IPS-18c (cell line): ENCODE results near the gene MGAT5B.
"Not testable (repeated sequence)": the region's sequence is repeated elsewhere in the genome, so short reads cannot be mapped to it uniquely, and the experiment has no call there.

ENCODE experiments used
- H3K4me3 ChIP-seq: 2 replicates; pipeline ENCODE4 v1.7.0; 2013; ENCODE audit warnings: low read depth, mild to moderate bottlenecking, low read length, moderate library complexity; ENCODE audit not compliant: insufficient read depth
- H3K9me3 ChIP-seq: one replicate; pipeline ENCODE4 v1.6.1; 2013; ENCODE audit warnings: mild to moderate bottlenecking, low read length, moderate library complexity; ENCODE audit not compliant: control insufficient read depth, insufficient read depth

The MGAT5B gene

DNA sequence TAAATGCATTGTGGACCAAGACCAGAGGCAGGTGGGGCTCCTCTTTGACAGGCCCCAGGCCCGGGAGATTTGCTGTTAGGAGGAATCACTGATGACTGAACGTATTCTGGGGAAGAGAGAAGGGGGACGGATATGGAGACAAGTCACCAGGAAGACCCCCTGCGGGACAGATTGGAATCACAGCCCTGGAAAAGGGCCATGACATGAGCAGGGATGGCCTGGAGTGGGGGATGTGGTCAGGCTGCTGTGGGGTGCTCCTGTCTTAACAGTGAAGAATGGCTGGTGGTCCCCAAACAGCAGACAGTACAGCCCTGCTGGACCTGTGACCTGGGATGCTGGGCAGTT is 23.7 kb upstream of the MGAT5B start:
- Histone ChIP-seq H3K4me3 (no peak overlapping the region), H3K9me3 (peaks cover 2% of the 10 kb centered on the region)

DNA sequence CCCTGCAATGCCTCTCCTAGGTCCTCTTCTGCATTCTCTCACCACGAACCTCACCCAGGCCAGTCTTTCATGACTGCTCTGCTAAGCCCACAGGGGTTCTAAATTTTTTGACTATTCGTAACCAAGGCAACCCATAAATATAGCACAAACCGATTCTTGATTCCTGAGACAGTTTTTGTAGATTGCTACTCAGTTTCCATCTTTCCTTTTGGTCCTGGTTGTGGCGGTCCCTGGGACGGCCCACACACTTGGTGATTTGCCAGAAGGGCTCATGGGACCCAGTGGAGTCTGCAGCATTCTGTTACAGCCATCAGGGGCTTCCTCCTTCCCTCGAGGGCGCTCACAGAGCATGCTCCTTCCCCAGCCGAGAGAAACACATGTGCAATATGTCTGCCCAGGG is 23.4 kb upstream of the MGAT5B start:
- Histone ChIP-seq H3K4me3 (no peak overlapping the region), H3K9me3 (peaks cover 4% of the 10 kb centered on the region)

DNA sequence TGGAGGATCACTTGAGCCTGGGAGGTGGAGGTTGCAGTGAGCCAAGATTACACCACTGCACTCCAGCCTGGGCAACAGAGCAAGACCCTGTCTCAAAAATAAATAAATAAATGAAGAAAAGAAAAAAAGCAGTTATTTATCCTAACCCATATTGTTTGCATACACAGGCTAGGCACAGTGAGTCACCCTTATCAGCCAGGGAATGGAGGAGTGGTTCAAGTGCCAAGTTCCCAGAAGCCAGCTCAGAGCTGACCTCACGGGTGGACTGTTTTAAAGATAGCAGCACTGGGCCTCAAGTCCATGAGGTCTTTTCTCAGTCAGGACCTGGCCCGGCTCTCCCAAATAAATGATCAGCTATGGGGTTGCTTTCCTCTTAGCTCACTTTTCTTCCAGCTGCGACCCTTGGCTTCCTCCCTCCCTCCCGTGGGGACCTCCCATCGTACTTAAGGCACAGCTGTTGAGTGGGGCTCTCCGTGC is 22.6 kb upstream of the MGAT5B start:
- Histone ChIP-seq H3K9me3 (peaks cover 6% of the 10 kb centered on the region), H3K4me3 (no peak overlapping the region)

DNA sequence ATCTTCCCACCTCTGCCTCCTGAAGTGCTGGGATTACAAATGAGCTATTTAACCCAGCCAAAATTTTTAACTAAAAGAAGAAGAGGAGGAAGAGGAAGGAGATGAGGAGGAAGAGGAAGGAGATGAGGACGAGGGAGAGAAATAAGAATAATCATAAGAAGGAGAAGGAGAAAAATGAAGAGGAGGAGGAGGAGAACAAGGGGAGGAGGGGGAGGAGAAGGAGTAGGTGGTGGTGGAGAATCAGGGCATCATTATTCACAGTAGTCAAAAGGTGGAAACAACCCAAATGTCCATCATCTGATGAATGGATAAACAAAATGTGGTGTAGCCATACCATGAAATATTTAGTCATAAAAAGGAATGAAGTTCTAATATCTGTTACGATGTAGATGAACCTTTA is 21.2 kb upstream of the MGAT5B start:
- no peak overlapping the region for H3K4me3 ChIP-seq
- H3K9me3 ChIP-seq = peaks cover 6% of the 10 kb centered on the region

DNA sequence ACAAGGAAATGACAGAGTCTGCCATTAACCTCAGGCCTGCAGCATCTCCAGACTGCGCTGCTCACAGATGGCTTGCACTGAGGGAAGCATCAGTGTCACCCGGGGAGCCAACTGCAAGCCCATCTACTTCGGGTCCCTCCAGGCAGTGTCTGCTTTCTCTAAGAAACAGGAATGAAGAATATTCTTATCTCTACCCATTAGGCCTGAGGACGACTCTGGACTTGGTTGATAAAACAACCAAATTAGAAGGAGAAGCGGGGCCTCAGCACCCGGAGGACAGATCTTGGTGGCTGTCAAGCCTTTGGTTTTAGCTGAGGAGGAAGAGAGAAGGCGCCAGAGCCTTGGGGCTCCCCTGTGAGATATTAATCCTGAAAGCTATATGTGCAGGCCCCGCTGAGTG is 19.5 kb upstream of the MGAT5B start:
- H3K9me3 ChIP-seq = peaks cover 6% of the 10 kb centered on the region
- no peak overlapping the region for H3K4me3 ChIP-seq

DNA sequence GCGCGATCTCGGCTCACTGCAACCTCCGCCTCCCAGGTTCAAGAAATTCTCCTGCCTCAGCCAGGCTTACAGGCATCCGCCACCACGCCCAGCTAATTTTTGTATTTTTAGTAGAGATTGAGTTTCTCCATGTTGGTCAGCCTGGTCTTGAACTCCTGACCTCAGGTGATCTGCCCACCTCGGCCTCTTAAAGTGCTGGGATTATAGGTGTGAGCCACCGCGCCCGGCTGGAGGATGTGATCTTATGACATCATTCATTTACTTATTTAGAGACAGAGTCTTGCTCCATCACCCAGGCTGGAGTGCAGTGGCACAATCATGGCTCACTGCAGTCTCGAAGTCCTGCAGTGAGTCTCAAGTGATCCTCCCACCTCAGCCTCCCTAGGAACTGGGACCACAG is 19.0 kb upstream of the MGAT5B start:
- not testable (repeated sequence) for H3K4me3 ChIP-seq

DNA sequence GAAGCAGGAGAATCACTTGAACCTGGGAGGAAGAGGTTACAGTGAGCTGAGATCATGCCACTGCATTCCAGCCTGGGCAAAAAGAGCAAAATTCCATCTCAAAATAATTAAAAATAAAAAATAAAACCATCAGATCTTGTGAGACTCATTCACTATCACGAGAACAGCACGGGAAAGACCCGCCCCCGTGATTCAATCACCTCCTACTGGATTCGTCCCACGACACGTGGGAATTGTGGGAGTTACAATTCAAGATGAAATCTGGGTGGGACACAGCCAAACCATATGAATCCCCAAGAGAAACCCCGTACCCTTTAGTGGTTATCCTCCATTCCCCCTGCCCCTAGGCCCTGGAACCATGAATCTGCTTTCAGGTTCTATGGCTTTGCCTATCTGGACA is 15.4 kb upstream of the MGAT5B start:
- Histone ChIP-seq H3K9me3 (peaks cover 4% of the 10 kb centered on the region), H3K4me3 (no peak overlapping the region)

More for the DNA sequence above, 19.0 kb upstream of the MGAT5B start:
- H3K9me3 ChIP-seq = not testable (repeated sequence)

DNA sequence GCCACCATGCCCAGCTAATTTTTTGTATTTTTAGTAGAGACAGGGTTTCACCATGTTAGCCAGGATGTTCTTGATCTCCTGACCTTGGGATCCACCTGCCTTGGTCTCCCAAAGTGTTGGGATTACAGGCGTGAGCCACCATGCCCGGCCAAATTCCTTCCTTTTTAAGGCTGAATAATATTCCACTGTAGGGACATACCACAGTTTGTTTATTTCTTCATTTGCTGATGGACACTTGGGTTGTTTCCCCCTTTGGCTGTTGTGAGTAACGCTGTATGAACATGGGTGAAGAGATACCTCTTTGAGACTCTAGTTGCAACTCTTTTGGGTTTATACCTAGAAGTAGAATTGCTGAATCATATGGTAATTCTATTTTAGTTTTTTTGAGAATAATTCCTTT is 13.1 kb upstream of the MGAT5B start:
- Histone ChIP-seq H3K9me3 (no peaks in the 10 kb centered on the region), H3K4me3 (no peak overlapping the region)

DNA sequence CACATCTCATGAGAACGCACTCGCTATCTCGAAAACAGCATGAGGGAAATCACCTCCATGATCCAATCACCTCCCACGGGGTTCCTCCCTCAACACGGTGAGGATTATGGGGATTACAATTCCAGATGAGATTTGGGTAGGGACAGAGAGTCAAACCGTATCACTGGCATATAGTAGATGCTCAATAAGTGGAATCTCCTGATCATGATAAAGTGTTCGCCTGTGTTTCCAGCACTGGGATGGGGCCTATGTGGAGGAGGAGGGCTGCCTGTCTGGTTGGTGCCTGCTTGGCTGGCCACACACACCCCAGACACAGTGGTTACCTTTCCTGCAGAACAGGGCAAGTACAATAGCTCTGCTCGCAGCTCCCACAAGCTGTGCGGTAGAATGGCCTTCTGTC is 6.1 kb upstream of the MGAT5B start:
- no peaks in the 10 kb centered on the region for H3K9me3 ChIP-seq
- no peak overlapping the region for H3K4me3 ChIP-seq

DNA sequence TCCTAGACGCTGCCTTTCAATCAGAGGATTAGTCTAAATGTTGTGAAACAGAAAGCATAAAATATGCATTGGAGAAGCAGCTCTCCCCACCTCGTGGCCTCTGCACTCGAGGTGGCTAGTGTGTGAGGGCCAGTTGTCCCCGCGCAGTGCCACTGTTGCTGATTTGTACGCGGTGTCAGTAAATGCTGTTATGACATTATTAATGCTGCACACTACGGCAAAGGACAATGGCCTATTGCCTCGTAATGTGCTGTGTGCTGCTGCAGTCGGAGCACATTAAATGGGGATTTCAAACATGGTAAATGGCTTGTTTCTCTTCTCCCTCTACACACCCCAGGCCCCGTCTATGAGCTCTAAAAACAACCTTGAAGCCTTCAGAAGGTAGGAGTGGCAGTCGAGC is 5.7 kb upstream of the MGAT5B start:
- H3K4me3 ChIP-seq = no peak overlapping the region

DNA sequence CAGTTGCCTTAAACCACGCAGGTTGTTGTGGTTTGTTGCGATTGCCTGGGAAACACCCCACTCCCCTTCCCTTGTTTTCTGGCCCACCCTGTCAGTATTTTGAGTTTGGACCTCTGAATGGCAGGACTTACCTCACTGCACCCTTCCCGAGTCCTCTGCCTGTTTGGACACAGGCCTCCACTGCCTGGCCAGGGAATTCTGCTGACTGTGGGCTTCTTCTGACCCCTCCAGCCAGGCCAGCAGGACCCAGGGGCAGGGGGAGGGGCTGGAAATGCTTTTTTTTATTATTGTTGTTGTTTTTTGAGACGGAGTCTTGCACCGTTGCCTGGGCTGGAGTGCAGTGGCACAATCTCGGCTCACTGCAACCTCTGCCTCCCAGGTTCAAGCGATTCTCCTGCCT is 4.2 kb upstream of the MGAT5B start:
- Histone ChIP-seq H3K4me3 (no peak overlapping the region), H3K9me3 (no peaks in the 10 kb centered on the region)

More for the DNA sequence above, 5.7 kb upstream of the MGAT5B start:
- no peaks in the 10 kb centered on the region for H3K9me3 ChIP-seq

DNA sequence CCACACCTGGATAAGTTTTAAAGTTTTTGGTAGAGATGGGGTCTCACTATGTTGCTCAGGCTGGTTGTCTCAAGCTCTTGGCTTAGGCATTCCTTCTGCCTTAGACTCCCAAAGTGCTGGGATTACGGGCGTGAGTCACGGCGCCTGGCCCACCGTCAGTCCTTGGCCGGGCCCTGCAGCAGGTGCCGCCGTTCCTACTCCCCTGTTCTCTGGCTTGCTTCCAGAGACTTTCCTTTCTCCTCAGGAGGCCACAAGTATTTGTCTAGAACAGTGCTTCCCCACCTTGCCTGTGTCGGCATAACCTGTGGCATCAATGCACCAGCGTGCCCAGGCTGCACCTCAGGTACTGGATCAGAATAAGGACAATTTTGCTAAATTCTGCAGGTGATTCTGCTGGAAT is 3.0 kb upstream of the MGAT5B start:
- Histone ChIP-seq H3K4me3 (no peak overlapping the region), H3K9me3 (no peaks in the 10 kb centered on the region)

DNA sequence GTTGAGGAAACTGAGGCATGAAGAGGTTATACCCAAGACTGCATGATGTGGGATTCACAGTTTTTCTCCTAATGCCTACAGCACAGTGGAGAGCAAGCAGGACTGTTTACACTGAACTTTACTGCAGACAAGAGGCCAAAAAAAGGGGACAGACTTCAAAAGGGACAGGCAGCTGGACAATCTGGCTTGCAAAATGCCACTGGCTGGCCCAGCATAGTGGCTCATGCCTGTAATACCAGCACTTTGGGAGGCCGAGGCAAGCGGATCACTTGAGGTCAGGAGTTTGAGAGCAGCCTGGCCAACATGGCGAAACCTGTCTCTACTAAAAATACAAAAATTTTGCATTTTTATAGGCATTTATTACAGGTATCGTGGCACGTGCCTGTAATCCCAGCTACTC is 2.0 kb upstream of the MGAT5B start:
- H3K4me3 ChIP-seq = no peak overlapping the region
- H3K9me3 ChIP-seq = no peaks in the 10 kb centered on the region

DNA sequence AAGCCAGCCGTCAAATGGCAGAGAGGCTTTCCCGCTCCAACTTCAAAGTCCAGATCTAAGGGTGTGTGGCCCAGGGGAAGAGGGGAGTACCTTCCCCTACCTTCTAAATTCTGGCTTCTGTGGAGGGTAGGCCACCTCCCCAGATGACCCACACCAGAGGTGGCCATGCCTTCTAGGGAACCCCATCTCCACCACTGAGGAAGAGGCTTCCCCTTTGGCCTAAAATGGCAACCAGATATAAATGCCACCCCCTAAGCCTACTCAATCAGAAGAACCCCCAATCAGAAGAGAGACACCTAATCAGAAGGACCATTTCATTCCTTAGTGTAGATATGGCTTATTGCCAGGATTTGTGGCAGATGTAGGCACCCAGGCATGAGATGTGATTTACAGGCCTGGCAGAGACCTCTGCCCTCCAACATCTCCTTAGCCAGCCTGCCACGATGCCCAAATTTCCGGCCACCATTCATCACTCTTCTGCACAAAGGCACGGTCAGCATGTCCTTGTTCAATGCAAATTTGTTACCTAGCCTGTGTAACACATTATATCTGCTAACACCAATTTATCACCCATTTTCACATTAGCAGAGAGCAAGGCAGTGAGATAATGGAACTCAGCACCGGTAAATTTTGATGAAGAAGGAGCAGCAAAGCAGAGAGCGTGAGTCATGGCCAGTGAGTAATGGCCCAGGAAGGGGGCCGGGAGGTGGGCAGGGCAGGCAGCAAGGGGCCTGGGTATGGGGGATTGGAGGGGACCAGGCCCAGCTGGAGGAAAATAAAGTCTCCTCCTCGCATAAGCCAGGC is 1.2 kb upstream of the MGAT5B start:
- Histone ChIP-seq H3K9me3 (no peaks in the 10 kb centered on the region), H3K4me3 (no peak overlapping the region)

DNA sequence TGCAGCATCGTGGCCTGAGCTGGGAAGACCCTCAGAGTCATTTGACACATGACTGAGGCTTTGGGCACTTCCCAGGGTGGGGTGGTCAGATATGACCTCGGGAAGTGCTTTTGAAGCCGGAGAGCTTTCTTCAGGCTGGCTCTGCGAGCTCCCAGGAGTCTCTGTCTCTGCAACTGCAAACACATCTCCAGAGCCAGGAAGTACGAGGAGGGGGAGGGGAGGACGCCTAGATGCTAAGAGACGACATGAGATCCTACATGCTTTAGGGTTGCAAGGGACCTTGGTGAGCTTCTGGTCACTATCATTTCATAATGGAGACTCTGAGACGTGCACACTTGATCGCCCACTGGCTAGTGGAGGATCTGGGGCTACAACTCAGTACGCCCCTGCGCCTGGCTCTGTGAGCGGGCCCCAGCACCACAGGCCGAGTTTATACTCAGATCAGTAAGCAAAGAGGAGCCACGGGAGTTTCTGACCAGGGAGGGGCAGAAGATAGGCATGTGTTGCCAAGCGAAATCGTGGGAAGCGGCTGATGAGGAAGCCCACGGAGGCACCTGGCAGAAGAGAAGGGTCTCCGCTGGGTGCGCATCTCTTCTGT is 527 bp upstream of the MGAT5B start:
- Histone ChIP-seq H3K9me3 (no peaks in the 10 kb centered on the region), H3K4me3 (peak overlapping the region; percentile 38)

DNA sequence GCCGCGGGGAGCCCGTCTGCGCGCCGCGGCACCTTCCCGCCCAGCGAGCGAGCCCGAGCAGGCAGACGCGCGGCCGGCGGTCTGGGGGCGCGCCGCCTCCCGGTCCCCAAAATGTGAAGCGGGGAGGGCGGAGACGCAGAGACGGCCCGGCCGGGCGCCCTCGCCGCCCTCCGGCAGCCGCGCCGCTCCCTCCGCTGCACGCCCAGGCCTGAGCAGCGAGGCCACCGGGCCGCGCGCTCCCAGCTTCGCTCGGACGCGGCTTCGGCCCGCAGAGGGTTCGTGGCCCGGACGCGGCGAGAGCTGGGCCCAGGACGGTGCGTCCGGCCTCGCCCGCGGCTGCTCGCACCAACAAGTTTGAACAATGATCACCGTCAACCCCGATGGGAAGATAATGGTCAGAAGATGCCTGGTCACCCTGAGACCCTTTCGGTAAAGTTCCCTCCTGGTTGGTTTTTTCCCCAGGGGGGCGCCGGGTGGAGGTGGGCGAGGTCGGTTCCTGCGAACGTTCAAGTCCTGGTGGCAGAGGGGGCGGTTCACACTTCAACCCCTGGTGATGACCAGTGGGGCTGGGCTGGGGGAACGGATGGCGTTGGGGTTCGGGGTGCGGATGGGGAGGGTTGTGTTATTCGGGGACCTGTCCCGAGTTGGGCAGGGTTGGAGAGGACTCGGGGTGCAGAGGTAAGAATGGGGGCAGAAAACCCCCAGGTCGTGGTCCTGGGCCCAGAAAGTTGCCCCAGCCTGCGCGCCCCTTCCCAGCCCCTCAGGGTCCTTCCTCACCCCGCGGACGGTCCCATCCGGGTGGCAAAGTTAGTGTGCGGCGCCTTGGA is 678 bp downstream of the MGAT5B start:
- Histone ChIP-seq H3K9me3 (no peaks in the 10 kb centered on the region), H3K4me3 (peak overlapping the region; percentile 57)

DNA sequence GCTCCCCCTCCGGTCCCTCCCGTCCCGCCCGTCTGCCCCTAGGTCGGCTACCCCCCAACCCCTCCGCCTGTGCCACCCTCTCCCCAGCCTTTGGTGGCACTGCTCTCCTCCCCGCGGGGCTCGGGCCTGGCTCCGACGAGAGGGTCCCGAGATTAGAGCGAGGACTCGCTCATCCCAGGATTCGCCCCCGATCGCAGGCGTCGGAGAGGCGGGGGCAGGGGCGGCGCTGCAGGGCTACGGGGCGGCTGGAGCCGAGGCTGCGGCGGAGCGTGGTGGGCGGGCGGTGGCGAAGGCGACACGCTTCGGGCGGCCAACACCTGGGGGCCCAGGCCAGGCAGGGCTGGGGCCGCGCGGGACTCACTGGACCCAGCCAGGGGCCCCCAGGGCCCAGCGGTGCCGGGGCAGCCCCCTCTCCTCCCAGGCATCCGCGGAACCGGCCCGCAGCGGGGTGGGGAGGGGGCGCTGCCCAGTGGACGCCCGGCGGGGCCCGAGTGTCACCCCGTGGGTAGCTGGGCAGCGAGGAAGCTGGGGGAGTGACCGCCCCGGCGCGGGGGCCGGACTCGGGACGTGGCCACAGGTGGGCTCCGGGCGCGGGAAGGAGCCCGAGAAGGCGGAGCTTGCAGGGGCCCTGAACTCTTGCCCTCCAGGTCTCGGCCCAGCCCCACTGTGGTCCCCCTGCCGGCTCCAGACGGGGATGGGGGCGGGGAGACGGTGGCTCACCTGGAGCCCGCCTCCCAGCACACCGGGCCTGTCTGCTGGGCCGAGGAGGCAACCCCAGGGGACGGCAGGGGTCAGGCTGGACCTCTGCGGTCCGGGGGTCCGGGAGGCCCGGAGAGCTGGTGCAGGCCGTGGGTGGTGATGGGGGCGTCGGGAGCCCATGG is 1.5 kb downstream of the MGAT5B start:
- peak overlapping the region; percentile 57 for H3K4me3 ChIP-seq
- H3K9me3 ChIP-seq = no peaks in the 10 kb centered on the region
